GM23248 (cell line): Measurements from ENCODE around the gene SEPHS1. TPM values are rescaled to one million over a fixed set of nuclear protein-coding genes. Genes with fewer than 3 reads are reported as not detected.

Experiments used
- DNase-seq: peaks from one replicate; pipeline ENCODE4 v3.0.0-alpha.2; 2015
- H2AFZ ChIP-seq: fragments of 200-600 bp; sonication (generic); 2 replicates; pipeline ENCODE4 v1.6.1; 2016; ENCODE audit warnings: antibody characterized with exemption
- H3F3A ChIP-seq: fragments of 200-600 bp; sonication (generic); 2 replicates; pipeline ENCODE4 v1.6.1; 2016; ENCODE audit warnings: mild to moderate bottlenecking, antibody characterized with exemption, mixed run types; ENCODE audit not compliant: insufficient read depth
- H3K27ac ChIP-seq: fragments of 200-600 bp; sonication (generic); 2 replicates; pipeline ENCODE4 v1.5.1; 2016; ENCODE audit warnings: mild to moderate bottlenecking
- H3K27me3 ChIP-seq: fragments of 200-600 bp; sonication (generic); replicated peaks from 2 replicates; pipeline ENCODE4 v1.6.1; 2016; ENCODE audit warnings: mild to moderate bottlenecking; ENCODE audit not compliant: insufficient read depth
- H3K36me3 ChIP-seq: fragments of 200-600 bp; sonication (generic); 2 replicates; pipeline ENCODE4 v1.6.1; 2016; ENCODE audit warnings: low read depth, mild to moderate bottlenecking
- H3K4me1 ChIP-seq: fragments of 200-600 bp; sonication (generic); 2 replicates; pipeline ENCODE4 v1.6.1; 2016; ENCODE audit warnings: mild to moderate bottlenecking; ENCODE audit not compliant: insufficient read depth
- H3K4me2 ChIP-seq: fragments of 200-600 bp; sonication (generic); one replicate; pipeline ENCODE4 v1.6.1; 2016; ENCODE audit warnings: mild to moderate bottlenecking; ENCODE audit not compliant: unreplicated experiment
- H3K4me3 ChIP-seq: fragments of 200-600 bp; sonication (generic); 2 replicates; pipeline ENCODE4 v1.5.1; 2016; ENCODE audit warnings: mild to moderate bottlenecking
- H3K79me2 ChIP-seq: fragments of 200-600 bp; sonication (generic); 2 replicates; pipeline ENCODE4 v1.6.1; 2016; ENCODE audit warnings: mild to moderate bottlenecking; ENCODE audit not compliant: insufficient read depth
- H3K9ac ChIP-seq: fragments of 200-600 bp; sonication (generic); 2 replicates; pipeline ENCODE4 v1.6.1; 2016; ENCODE audit warnings: mild to moderate bottlenecking
- H3K9me2 ChIP-seq: fragments of 200-600 bp; sonication (generic); 2 replicates; pipeline ENCODE4 v1.6.1; 2016; ENCODE audit warnings: mixed run types, mild to moderate bottlenecking, moderate library complexity; ENCODE audit not compliant: insufficient read depth
- H3K9me3 ChIP-seq: fragments of 200-600 bp; sonication (generic); one replicate; pipeline ENCODE4 v1.6.1; 2017; ENCODE audit warnings: low read depth
- H4K20me1 ChIP-seq: fragments of 200-600 bp; sonication (generic); 2 replicates; pipeline ENCODE4 v1.6.0; 2016; ENCODE audit not compliant: insufficient read depth
- EZH2 ChIP-seq: fragments of 200-600 bp; sonication (generic); IDR thresholded peaks from 2 replicates; pipeline ENCODE4 v1.6.1; 2018; ENCODE audit warnings: antibody characterized with exemption, mild to moderate bottlenecking; ENCODE audit not compliant: insufficient read depth, poor library complexity, severe bottlenecking
- EZH2phosphoT487 ChIP-seq: fragments of 200-600 bp; sonication (generic); IDR thresholded peaks from 2 replicates; pipeline ENCODE4 v1.6.1; 2018; ENCODE audit warnings: antibody characterized with exemption, moderate library complexity, mild to moderate bottlenecking, low read depth; ENCODE audit not compliant: insufficient read depth
- WGBS, 2 experiments: methylation state at CpG; one replicate each; pipeline ENCODE4 v1.1.6; 2015 to 2017; ENCODE audit warnings: low lambda C conversion rate in 2 of 2, low coverage in 1 of 2; ENCODE audit errors: missing lambda C conversion rate in 2 of 2; 5-methylcytosine and 5-hydroxymethylcytosine counted together
- in situ Hi-C: fragments of 300-500 bp; cut with MboI; formaldehyde crosslinking; loops from 2 replicates; pipeline ENCODE4 v1.15.0; 2020
- polyA plus RNA-seq: library from polyadenylated mRNA; unstranded; fragments of >200 nt; fragmentation: Nextera tagmentation; extraction: Ambion mirVana; gene quantifications from 2 replicates; pipeline ENCODE4 v1.2.1, GENCODE V29; 2016
- total RNA-seq: library from RNA; depleted of rRNA; stranded (reverse); fragments of >200 nt; shearing (Covaris generic); gene quantifications from 2 replicates; pipeline ENCODE4 v1.2.3, GENCODE V29; 2014

SEPHS1 gene
- total and polyA plus RNA-seq, 2 experiments from 2014 or later: 16.6 to 35.0 TPM

DNA sequence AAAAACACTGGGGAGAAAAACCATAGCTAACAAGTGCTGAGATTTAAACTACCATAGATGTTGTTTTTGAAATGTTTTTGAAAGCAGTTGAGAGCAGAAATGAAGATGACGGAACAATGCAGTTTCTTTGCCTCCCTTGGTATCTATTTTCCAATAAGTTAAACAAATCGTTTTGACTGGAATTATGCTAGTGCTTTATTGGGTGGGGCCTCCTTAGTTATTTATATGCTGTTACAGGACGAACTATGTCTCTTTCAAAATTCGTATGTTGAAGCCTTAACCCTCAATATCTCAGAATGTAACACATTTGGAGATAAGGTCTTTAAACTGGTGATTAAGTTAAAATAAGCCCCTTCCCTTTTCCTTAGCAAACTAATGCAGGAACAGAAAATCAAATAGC is 45.5 kb upstream of the SEPHS1 start:
- TF ChIP-seq EZH2phosphoT487 (no peak), EZH2 (no peak)
- in situ Hi-C loops: no loop called here
- Histone ChIP-seq H3K79me2 (no peaks in the 10 kb centered on the region), H3K9me2 (no peaks in the 10 kb centered on the region), H3K9me3 (no peaks in the 10 kb centered on the region), H3K4me3 (no peak overlapping the region), H3K4me1 (no peaks in the 10 kb centered on the region), H2AFZ (no peak overlapping the region), H3K4me2 (no peak overlapping the region), H3K27ac (no peak overlapping the region), H3F3A (no peaks in the 10 kb centered on the region), H3K9ac (no peak overlapping the region), H3K27me3 (peaks cover 31% of the 10 kb centered on the region; the same call in 1 of the 2 replicates), H3K36me3 (no peaks in the 10 kb centered on the region), H4K20me1 (no peaks in the 10 kb centered on the region)
- 3 to 4% methylated on average over 4 of the region's 4 CpGs for WGBS, 2 experiments
- no peak for DNase-seq

- no peak overlapping the region for H3K4me2 ChIP-seq
- no peak overlapping the region for H3K9ac ChIP-seq
- H3K36me3 ChIP-seq: no peaks in the 10 kb centered on the region
- WGBS, 2 experiments: 48 to 57% methylated on average over 5 of the region's 5 CpGs
- in situ Hi-C loops: no loop called here
- H3K79me2 ChIP-seq: no peaks in the 10 kb centered on the region
- no peaks in the 10 kb centered on the region for H3K9me2 ChIP-seq
- H3K9me3 ChIP-seq: no peaks in the 10 kb centered on the region
- H3K27ac ChIP-seq: no peak overlapping the region
- no peaks in the 10 kb centered on the region for H3K4me1 ChIP-seq
- no peak for TF ChIP-seq EZH2
- no peak for TF ChIP-seq EZH2phosphoT487
- no peak overlapping the region for H3K4me3 ChIP-seq
- no peaks in the 10 kb centered on the region for H4K20me1 ChIP-seq
- no peak for DNase-seq
- peaks cover 28% of the 10 kb centered on the region; the same call in 1 of the 2 replicates for H3K27me3 ChIP-seq
- H3F3A ChIP-seq: no peaks in the 10 kb centered on the region
- H2AFZ ChIP-seq: no peak overlapping the region
Measured at GRCh38 chr10:13392701-13393100, 44.6 kb upstream of the SEPHS1 start.

DNA sequence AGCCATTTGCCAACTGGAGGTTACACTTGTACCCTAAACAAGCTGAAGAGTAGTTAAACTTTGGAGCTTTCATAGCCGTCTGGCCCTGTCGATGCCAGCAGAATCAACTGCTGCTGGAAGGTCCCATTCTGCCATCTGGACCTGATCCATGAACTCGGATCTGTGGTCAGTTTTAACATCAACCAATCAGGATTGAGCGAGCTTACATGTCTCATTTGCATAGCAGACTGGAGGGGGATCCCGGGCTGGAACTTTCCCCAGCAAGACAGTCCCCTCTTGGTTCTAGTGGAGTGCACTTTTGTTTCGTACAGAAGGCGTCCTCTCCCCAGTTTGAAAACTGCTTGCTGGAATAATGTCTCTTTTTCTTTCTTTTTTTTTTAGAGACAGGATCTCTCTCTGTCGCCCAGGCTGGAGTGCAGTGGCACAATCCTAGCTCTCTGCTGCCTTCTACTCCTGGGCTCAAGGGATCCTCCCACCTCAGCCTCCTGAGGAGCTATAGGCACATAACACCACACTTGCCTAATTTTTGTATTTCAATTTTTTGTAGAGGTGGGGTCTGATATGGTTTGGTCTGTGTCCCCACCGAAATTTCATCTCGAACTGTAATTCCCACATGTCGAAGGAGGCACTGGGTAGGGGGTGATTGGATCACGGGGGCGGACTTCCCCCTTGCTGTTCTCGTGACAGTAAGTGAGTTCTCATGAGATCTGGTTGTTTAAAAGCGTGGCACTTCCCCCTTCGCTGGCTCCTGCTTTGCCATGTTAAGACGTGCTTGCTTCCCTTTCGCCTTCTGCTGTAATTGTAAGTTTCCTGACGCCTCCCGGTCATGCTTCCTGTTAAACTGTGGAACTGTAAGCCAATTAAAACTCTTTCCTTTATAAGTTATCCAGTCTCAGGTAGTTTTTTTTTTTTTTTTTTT is 42.8 kb upstream of the SEPHS1 start:
- Histone ChIP-seq H4K20me1 (no peaks in the 10 kb centered on the region), H3K79me2 (no peaks in the 10 kb centered on the region), H3K27ac (no peak overlapping the region), H3K4me2 (no peak overlapping the region), H3K4me3 (no peak overlapping the region), H3K9me2 (no peaks in the 10 kb centered on the region), H3K9me3 (no peaks in the 10 kb centered on the region), H3K27me3 (peaks cover 28% of the 10 kb centered on the region; the same call in 1 of the 2 replicates), H3K4me1 (peaks cover 4% of the 10 kb centered on the region), H3K9ac (no peak overlapping the region), H2AFZ (no peak overlapping the region), H3K36me3 (no peaks in the 10 kb centered on the region), H3F3A (no peaks in the 10 kb centered on the region; the same call in 1 of the 2 replicates)
- WGBS, 2 experiments: 45 to 46% methylated on average over 20 of the region's 20 CpGs
- no peak for DNase-seq
- no peak for TF ChIP-seq EZH2
- TF ChIP-seq EZH2phosphoT487: no peak
- in situ Hi-C loops: no loop called here

DNA sequence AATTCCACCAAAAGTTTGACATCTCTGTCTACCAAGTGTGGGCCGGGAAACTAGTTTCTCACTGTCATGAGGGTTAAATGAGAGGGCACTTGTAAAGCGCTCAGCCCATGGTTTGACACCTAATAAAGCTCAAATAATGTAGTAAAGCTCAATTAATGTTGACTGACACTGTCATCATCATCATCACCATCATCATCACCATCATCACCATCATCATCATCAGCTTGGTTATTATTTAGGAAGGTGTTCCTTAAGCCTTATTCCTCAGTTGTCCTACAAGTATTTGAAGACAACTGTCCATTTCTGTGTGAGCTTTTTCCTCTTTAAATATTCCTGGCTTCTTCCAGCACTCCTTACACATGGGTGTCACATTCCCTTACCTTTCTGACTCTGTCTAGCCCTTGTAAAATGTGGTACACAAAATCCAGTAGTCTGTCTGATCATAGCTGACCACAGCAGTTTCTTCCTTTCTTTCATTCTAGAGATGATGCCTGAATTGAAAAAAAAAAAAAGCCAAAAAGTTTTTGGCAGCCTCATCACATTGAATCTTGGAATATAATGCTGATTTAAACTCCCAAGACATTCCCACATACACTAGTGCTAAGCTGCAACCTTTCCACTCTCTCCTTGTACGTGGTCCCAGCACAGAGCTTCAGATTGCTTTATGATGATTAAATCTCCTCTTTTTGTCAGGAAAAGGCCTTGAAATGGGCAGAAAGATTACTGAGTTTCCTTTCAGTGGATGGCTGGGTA is 40.6 kb upstream of the SEPHS1 start:
- H3K36me3 ChIP-seq: no peaks in the 10 kb centered on the region
- peaks cover 4% of the 10 kb centered on the region for H3K4me1 ChIP-seq
- no peaks in the 10 kb centered on the region; the same call in 1 of the 2 replicates for H3F3A ChIP-seq
- H3K27ac ChIP-seq: no peak overlapping the region
- H3K9me2 ChIP-seq: no peaks in the 10 kb centered on the region
- no peaks in the 10 kb centered on the region for H4K20me1 ChIP-seq
- 65 to 69% methylated on average over 3 of the region's 3 CpGs for WGBS, 2 experiments
- H3K4me3 ChIP-seq: no peak overlapping the region
- no peak overlapping the region for H3K4me2 ChIP-seq
- no peak overlapping the region for H3K9ac ChIP-seq
- no peak for TF ChIP-seq EZH2phosphoT487
- TF ChIP-seq EZH2: no peak
- no peak for DNase-seq
- H2AFZ ChIP-seq: no peak overlapping the region
- in situ Hi-C loops: no loop called here
- no peaks in the 10 kb centered on the region for H3K79me2 ChIP-seq
- H3K27me3 ChIP-seq: peaks cover 28% of the 10 kb centered on the region; the same call in 1 of the 2 replicates
- H3K9me3 ChIP-seq: no peaks in the 10 kb centered on the region
